Thyroid gland (tissue), 4 donors: Measurements from ENCODE around the gene LMNB1.

Source experiments
- POLR2A ChIP-seq, 2 donors: fragments of 450-650 bp; IDR thresholded peaks; one replicate each; pipeline ENCODE4 v1.6.1; 2017; ENCODE audit warnings: antibody characterized with exemption in 2 of 2, mild to moderate bottlenecking in 2 of 2, moderate library complexity in 1 of 2
- TF ChIP-seq, protein P1 (sequence below), 6 experiments: fragments of 200-600 bp in 3 of 6; fragments of 450-650 bp in 3 of 6; sonication (generic) in 3 of 6; IDR thresholded peaks; one replicate each; pipeline ENCODE4 v1.5.1; 2016 to 2019; ENCODE audit warnings: antibody characterized with exemption in 6 of 6, mild to moderate bottlenecking in 2 of 6, inconsistent platforms in 1 of 6, moderate library complexity in 1 of 6

DNA sequence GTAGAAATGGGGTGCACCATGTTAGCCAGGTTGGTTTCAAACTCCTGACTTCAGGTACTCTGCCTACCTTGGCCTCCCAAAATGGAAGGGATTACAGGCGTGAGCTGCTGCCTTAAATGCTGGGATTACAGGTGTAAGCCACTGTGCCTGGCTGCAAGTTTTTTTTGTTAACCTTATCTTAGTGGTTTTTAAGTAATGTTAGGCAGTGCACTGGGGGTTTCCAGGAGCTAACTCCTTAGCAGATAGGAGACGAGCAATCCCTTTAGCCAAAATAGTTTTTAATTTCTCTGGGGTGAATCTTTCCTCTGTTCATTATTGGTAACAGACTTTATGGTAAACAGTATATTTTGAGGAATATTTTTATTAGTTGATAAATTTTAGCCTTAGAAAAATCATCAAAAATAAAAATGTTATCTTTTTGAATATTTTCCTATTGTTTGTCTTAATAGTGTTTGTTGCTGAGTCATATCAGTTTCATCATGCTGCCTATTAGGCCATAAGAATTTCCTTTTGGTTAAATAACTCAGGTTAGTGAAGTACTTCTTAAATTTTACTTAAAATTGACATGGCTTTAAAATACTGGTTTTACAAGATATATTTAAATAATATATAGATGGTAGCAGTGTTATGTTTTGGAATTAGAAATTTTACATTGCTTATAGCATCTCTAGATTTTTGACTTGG lies 37.9 kb downstream of the LMNB1 start:
- TF ChIP-seq, protein P1, sequence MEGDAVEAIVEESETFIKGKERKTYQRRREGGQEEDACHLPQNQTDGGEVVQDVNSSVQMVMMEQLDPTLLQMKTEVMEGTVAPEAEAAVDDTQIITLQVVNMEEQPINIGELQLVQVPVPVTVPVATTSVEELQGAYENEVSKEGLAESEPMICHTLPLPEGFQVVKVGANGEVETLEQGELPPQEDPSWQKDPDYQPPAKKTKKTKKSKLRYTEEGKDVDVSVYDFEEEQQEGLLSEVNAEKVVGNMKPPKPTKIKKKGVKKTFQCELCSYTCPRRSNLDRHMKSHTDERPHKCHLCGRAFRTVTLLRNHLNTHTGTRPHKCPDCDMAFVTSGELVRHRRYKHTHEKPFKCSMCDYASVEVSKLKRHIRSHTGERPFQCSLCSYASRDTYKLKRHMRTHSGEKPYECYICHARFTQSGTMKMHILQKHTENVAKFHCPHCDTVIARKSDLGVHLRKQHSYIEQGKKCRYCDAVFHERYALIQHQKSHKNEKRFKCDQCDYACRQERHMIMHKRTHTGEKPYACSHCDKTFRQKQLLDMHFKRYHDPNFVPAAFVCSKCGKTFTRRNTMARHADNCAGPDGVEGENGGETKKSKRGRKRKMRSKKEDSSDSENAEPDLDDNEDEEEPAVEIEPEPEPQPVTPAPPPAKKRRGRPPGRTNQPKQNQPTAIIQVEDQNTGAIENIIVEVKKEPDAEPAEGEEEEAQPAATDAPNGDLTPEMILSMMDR (IDR thresholded peaks at IDR 0.05), result no peak
- no peak for TF ChIP-seq POLR2A (IDR thresholded peaks at IDR 0.05)
